SK-N-SH treated with all-trans-retinoic acid at 6 μM for 48 hours (cell line): Measurements from ENCODE around the gene AK3.

Experiments used
- ATAC-seq: fragments of 200-7000 bp; cut with Tn5 transposase; 3 replicates; pipeline ENCODE4 v1.9.1; 2020; ENCODE audit warnings: mild to moderate bottlenecking, moderate library complexity
- ARNTL ChIP-seq: fragments of 450-650 bp; formaldehyde crosslinking; IDR thresholded peaks from 2 replicates; pipeline ENCODE4 v1.5.0; 2020; ENCODE audit warnings: low read depth, mild to moderate bottlenecking, moderate library complexity, borderline replicate concordance
- CREB5 ChIP-seq: fragments of 250-450 bp; sonication (Bioruptor Pico); IDR thresholded peaks from 2 replicates; pipeline ENCODE4 v1.5.1; 2020; ENCODE audit warnings: low read depth, mild to moderate bottlenecking, moderate library complexity
- CSRNP3 ChIP-seq: fragments of 250-450 bp; sonication (Bioruptor Pico); IDR thresholded peaks from 2 replicates; pipeline ENCODE4 v1.5.1; 2021; ENCODE audit warnings: mild to moderate bottlenecking, moderate library complexity
- ESRRG ChIP-seq: fragments of 250-450 bp; sonication (Bioruptor Pico); IDR thresholded peaks from 2 replicates; pipeline ENCODE4 v1.6.1; 2021; ENCODE audit warnings: mild to moderate bottlenecking
- GLIS3 ChIP-seq: fragments of 250-450 bp; sonication (Bioruptor Pico); IDR thresholded peaks from 2 replicates; pipeline ENCODE4 v1.5.0; 2020; ENCODE audit warnings: mild to moderate bottlenecking, moderate library complexity
- ISL1 ChIP-seq: fragments of 250-450 bp; sonication (Bioruptor Pico); IDR thresholded peaks from 2 replicates; pipeline ENCODE4 v2.1.2; 2022; ENCODE audit warnings: mild to moderate bottlenecking, moderate library complexity
- OSR1 ChIP-seq: fragments of 250-450 bp; sonication (Bioruptor Pico); IDR thresholded peaks from 2 replicates; pipeline ENCODE4 v1.8.0; 2022; ENCODE audit warnings: moderate library complexity, mild to moderate bottlenecking, inconsistent platforms
- PATZ1 ChIP-seq: fragments of 250-450 bp; sonication (Bioruptor Pico); IDR thresholded peaks from 2 replicates; pipeline ENCODE4 v1.8.0; 2020; ENCODE audit warnings: mild to moderate bottlenecking, moderate library complexity, borderline replicate concordance
- POU6F1 ChIP-seq: fragments of 250-450 bp; sonication (Bioruptor Pico); IDR thresholded peaks from 2 replicates; pipeline ENCODE4 v1.8.0; 2021; ENCODE audit warnings: low read depth, mild to moderate bottlenecking, moderate library complexity, borderline replicate concordance
- PPARA ChIP-seq: fragments of 250-450 bp; sonication (Bioruptor Pico); IDR thresholded peaks from 2 replicates; pipeline ENCODE4 v1.5.0; 2020; ENCODE audit warnings: mild to moderate bottlenecking, borderline replicate concordance
- RARB ChIP-seq: fragments of 250-450 bp; sonication (Bioruptor Pico); IDR thresholded peaks from 2 replicates; pipeline ENCODE4 v1.8.0; 2021; ENCODE audit warnings: mild to moderate bottlenecking, moderate library complexity
- SNAI2 ChIP-seq: fragments of 250-450 bp; sonication (Bioruptor Pico); IDR thresholded peaks from 2 replicates; pipeline ENCODE4 v1.5.0; 2020; ENCODE audit warnings: mild to moderate bottlenecking, moderate library complexity
- TCF4 ChIP-seq: fragments of 250-450 bp; sonication (Bioruptor Pico); IDR thresholded peaks from 2 replicates; pipeline ENCODE4 v1.8.0; 2021; ENCODE audit warnings: mild to moderate bottlenecking, moderate library complexity, borderline replicate concordance
- TOX ChIP-seq: fragments of 250-450 bp; sonication (Bioruptor Pico); IDR thresholded peaks from 2 replicates; pipeline ENCODE4 v1.8.0; 2021; ENCODE audit warnings: mild to moderate bottlenecking, moderate library complexity, borderline replicate concordance
- ZC3H10 ChIP-seq: fragments of 250-450 bp; sonication (Bioruptor Pico); IDR thresholded peaks from 2 replicates; pipeline ENCODE4 v1.5.1; 2021; ENCODE audit warnings: mild to moderate bottlenecking, moderate library complexity
- ZFP3 ChIP-seq: fragments of 250-450 bp; sonication (Bioruptor Pico); IDR thresholded peaks from 2 replicates; pipeline ENCODE4 v1.5.0; 2020; ENCODE audit warnings: mild to moderate bottlenecking, moderate library complexity
- ZFP30 ChIP-seq: fragments of 450-650 bp; formaldehyde crosslinking; IDR thresholded peaks from 2 replicates; pipeline ENCODE4 v1.5.0; 2022; ENCODE audit warnings: mild to moderate bottlenecking, moderate library complexity
- ZNF565 ChIP-seq: fragments of 450-650 bp; formaldehyde crosslinking; conservative IDR thresholded peaks from 2 replicates; pipeline ENCODE4 v1.5.0; 2020; ENCODE audit warnings: low read depth, mild to moderate bottlenecking, moderate library complexity
- ZNF70 ChIP-seq: fragments of 450-650 bp; formaldehyde crosslinking; IDR thresholded peaks from 2 replicates; pipeline ENCODE4 v1.5.0; 2020; ENCODE audit warnings: mild to moderate bottlenecking, moderate library complexity
- ZNF8 ChIP-seq: fragments of 450-650 bp; formaldehyde crosslinking; IDR thresholded peaks from 2 replicates; pipeline ENCODE4 v1.5.0; 2020; ENCODE audit warnings: mild to moderate bottlenecking, moderate library complexity

Gene AK3

GRCh38 chr9:4668604-4669003 is 72.4 kb downstream of the AK3 start (continued):
- no peak for TF ChIP-seq PPARA (CRISPR knock-in tag)

GRCh38 chr9:4667681-4668080 is 73.3 kb downstream of the AK3 start:
- TF ChIP-seq ISL1 (CRISPR knock-in tag) (no peak), ZNF70 (CRISPR knock-in tag) (no peak), ZC3H10 (CRISPR knock-in tag) (no peak), PATZ1 (no peak), TCF4 (no peak), OSR1 (no peak), PPARA (CRISPR knock-in tag) (no peak), TOX (CRISPR knock-in tag) (no peak), SNAI2 (no peak), ZNF8 (no peak)
- ATAC-seq: no peak

- ATAC-seq: peak; percentile 66
- TF ChIP-seq ZFP3 (CRISPR knock-in tag) (0 out of 2 replicates have a peak, but pooled peaks have one; percentile 31), ZNF565 (no peak)
These were observed 74.8 kb downstream of the AK3 start, which contains the start of gene SPATA6L for GRCh38 chr9:4666042-4666699. Gene SPATA6L, minus strand, starts transcription at chr9:4666480. Its CDS starts 230 bp downstream, at chr9:4666250.

GRCh38 chr9:4665357-4665756 is 75.6 kb downstream of the AK3 start:
- TF ChIP-seq PATZ1 (no peak), GLIS3 (no peak)
- TF ChIP-seq, all 23 proteins: peak for 0
- ATAC-seq: no peak

GRCh38 chr9:4663956-4664355 is 77.0 kb downstream of the AK3 start:
- TF ChIP-seq ZNF70 (CRISPR knock-in tag) (no peak), POU6F1 (no peak), SNAI2 (no peak), ZFP30 (CRISPR knock-in tag) (no peak), CREB5 (CRISPR knock-in tag) (no peak), CSRNP3 (CRISPR knock-in tag) (no peak), OSR1 (no peak), RARB (CRISPR knock-in tag) (no peak), ARNTL (CRISPR knock-in tag) (no peak), PPARA (CRISPR knock-in tag) (no peak), TCF4 (no peak), PATZ1 (no peak), ESRRG (no peak), ZNF8 (no peak)
- TF ChIP-seq, all 23 proteins: peak for 0
- ATAC-seq: no peak
